Lung (tissue), 12 donors: Measurements from ENCODE around the gene EZH1. TPM values are rescaled to one million over a fixed set of nuclear protein-coding genes. Genes with fewer than 3 reads are reported as not detected.

ENCODE experiments used
- ATAC-seq: fragments of 200-7000 bp; cut with Tn5 transposase; one replicate; pipeline ENCODE4 v1.9.1; 2020; ENCODE audit warnings: moderate number of reproducible peaks; ENCODE audit not compliant: insufficient read depth, low FRiP score
- DNase-seq, 3 donors: peaks; one replicate each; pipeline ENCODE4 v3.0.0-alpha.2; 2013 to 2017
- H3K27ac ChIP-seq, 2 donors: one replicate each; pipeline ENCODE4 v1.5.1; 2013; ENCODE audit warnings: mild to moderate bottlenecking in 2 of 2, moderate library complexity in 2 of 2, control low read depth in 1 of 2, inconsistent platforms in 1 of 2, low read depth in 1 of 2, low read length in 1 of 2
- H3K27me3 ChIP-seq, 3 donors: one replicate each; pipeline ENCODE4 v1.5.1; 2013; ENCODE audit warnings: low read length in 2 of 3; ENCODE audit not compliant: control insufficient read depth in 3 of 3, insufficient read depth in 3 of 3
- H3K36me3 ChIP-seq, 4 donors: one replicate each; pipeline ENCODE4 v1.5.1; 2013; ENCODE audit warnings: low read length in 4 of 4, mild to moderate bottlenecking in 1 of 4, moderate library complexity in 1 of 4; ENCODE audit not compliant: control insufficient read depth in 4 of 4, insufficient read depth in 4 of 4
- H3K4me1 ChIP-seq, 5 donors: one replicate each; pipeline ENCODE4 v1.5.1; 2013; ENCODE audit warnings: low read length in 5 of 5, mild to moderate bottlenecking in 2 of 5, moderate library complexity in 1 of 5; ENCODE audit not compliant: control insufficient read depth in 5 of 5, insufficient read depth in 5 of 5
- H3K4me3 ChIP-seq: one replicate; pipeline ENCODE4 v1.5.1; 2013; ENCODE audit warnings: mild to moderate bottlenecking, control low read depth, moderate library complexity
- H3K9ac ChIP-seq, 2 donors: one replicate each; pipeline ENCODE4 v1.5.1; 2013; ENCODE audit warnings: low read length in 2 of 2, control low read depth in 1 of 2; ENCODE audit not compliant: insufficient read depth in 1 of 2
- H3K9me3 ChIP-seq, 4 donors: one replicate each; pipeline ENCODE4 v1.5.1; 2013; ENCODE audit warnings: low read length in 3 of 4, mild to moderate bottlenecking in 1 of 4, moderate library complexity in 1 of 4; ENCODE audit not compliant: control insufficient read depth in 4 of 4, insufficient read depth in 3 of 4
- WGBS, 2 donors: extraction: QIAGEN DNeasy Blood & Tissue Kit; methylation state at CpG; one replicate each; pipeline ENCODE4 v1.1.7; 2013; 5-methylcytosine and 5-hydroxymethylcytosine counted together
- polyA plus RNA-seq, 2 donors: library from polyadenylated mRNA; stranded (reverse); fragments of 200-250 nt; gene quantifications; one replicate each; pipeline ENCODE4 v1.2.1, GENCODE V29; 2013
- total RNA-seq, 2 donors: library from RNA; depleted of rRNA in 1 of 2; stranded (reverse); fragments of >200 nt in 1 of 2; gene quantifications; one replicate each; pipeline ENCODE4 v1.2.1, GENCODE V29; 2014 to 2021
- TF ChIP-seq, protein P1 (sequence below): IDR thresholded peaks from 2 replicates; pipeline ENCODE4 v1.5.1; 2012; ENCODE audit warnings: mild to moderate bottlenecking; ENCODE audit errors: control extremely low read depth, extremely low read depth
- donor health status: control.
- donor health status: control.
- donor health status: Bipolar disorder and iron deficiency.
- donor health status: healthy.
- donor health status: DM: yes; HTN: yes; CAD: no.

Gene EZH1
- total and polyA plus RNA-seq, 4 donors = 20.7 to 53.2 (median 27.4) TPM

DNA sequence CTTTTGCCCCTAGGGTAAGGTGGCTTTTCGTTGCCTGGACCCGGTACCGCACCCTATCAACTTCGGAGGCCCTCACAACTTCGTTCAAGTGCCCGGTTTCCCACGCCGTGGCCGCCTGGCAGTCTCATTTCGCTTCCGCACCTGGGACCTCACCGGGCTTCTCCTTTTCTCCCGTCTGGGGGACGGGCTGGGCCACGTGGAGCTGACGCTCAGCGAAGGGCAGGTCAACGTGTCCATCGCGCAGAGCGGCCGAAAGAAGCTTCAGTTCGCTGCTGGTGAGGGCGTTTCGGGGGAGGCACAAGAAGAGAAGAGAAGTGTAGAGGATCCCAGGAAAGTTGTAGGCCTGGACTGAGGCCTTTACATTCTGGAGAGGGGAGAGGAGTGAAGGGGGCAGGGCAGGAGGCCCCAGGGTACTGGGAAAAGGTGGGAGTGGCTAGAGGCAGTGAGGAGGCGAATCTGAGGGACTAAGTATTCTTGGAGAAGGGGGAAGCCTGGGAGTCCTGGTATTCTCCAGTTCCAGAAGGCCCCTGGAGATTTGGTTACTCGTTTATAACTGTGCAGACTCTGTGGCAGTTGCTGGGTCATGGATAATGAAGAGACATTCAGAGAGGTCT, 57.0 kb downstream of the EZH1 start:
- no peaks in the 10 kb centered on the region for H3K9me3 ChIP-seq
- no peak overlapping the region for H3K27ac ChIP-seq
- H3K4me3 ChIP-seq = no peak overlapping the region
- TF ChIP-seq, protein P1, sequence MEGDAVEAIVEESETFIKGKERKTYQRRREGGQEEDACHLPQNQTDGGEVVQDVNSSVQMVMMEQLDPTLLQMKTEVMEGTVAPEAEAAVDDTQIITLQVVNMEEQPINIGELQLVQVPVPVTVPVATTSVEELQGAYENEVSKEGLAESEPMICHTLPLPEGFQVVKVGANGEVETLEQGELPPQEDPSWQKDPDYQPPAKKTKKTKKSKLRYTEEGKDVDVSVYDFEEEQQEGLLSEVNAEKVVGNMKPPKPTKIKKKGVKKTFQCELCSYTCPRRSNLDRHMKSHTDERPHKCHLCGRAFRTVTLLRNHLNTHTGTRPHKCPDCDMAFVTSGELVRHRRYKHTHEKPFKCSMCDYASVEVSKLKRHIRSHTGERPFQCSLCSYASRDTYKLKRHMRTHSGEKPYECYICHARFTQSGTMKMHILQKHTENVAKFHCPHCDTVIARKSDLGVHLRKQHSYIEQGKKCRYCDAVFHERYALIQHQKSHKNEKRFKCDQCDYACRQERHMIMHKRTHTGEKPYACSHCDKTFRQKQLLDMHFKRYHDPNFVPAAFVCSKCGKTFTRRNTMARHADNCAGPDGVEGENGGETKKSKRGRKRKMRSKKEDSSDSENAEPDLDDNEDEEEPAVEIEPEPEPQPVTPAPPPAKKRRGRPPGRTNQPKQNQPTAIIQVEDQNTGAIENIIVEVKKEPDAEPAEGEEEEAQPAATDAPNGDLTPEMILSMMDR = no peak
- DNase-seq (peak in 1 of 3 donors; percentile 25), ATAC-seq (no peak)
- H3K9ac ChIP-seq = no peak overlapping the region
- H3K27me3 ChIP-seq = peaks cover 0 to 47% (median 30%) of the 10 kb centered on the region in 3 donors
- 86 to 91% methylated on average over 27 of the region's 27 CpGs for WGBS, 2 donors
- H3K36me3 ChIP-seq = peaks cover 0 to 10% (median 2%) of the 10 kb centered on the region in 4 donors
- peaks cover 0 to 19% (median 8%) of the 10 kb centered on the region in 5 donors for H3K4me1 ChIP-seq

DNA sequence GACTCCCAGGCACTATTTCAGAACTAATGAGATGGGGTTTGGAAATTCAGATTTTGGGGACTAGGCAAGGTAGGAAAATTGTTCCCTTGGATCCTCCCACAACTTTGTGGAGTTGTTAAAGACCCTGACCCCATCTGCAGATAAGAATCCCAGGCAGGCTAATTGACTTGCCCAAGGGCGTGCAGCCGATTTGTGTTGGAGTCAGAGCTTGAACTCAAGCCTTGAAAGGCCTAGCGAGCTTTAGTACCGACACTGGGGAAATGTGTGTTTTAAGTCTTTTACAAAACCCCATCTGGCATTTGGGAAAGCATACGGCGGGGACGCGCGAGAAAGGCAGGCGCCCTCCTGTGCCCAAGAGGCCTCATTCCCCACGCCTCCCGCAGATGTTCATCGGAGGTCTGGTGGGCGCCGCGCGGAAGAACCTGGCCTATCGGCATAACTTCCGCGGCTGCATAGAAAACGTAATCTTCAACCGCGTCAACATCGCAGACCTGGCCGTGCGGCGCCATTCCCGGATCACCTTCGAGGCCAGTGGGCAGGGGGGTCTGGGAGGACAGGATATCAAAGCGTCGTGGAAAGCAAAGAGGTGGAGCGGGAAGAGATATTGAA, 58.2 kb downstream of the EZH1 start:
- Histone ChIP-seq H3K4me1 (peaks cover 0 to 31% (median 8%) of the 10 kb centered on the region in 5 donors), H3K36me3 (peaks cover 0 to 6% (median 0%) of the 10 kb centered on the region in 4 donors), H3K27ac (no peak overlapping the region), H3K4me3 (no peak overlapping the region), H3K27me3 (peaks cover 0 to 52% (median 32%) of the 10 kb centered on the region in 3 donors), H3K9ac (no peak overlapping the region), H3K9me3 (no peaks in the 10 kb centered on the region)
- DNase-seq (no peak), ATAC-seq (no peak)
- WGBS, 2 donors = 88 to 89% methylated on average over 32 of the region's 32 CpGs
- TF ChIP-seq, protein P1 = no peak

DNA sequence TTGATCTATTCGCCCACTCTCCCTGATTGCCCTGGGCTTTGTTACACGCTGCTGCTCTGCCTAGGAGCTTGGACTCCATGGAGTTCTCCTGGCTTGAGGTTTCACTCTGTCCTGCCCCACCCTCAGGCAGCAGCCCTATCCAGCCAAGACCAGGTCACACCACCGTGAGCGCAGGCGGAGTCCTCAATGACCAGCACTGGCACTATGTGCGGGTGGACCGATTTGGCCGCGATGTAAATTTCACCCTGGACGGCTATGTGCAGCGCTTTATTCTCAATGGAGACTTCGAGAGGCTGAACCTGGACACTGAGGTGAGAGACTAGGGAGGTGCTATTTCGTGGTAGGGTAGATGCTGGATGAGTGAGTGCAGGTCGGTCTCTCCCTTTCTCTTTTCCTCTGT, 59.0 kb downstream of the EZH1 start:
- TF ChIP-seq, protein P1 = no peak
- no peak for ATAC-seq
- no peak overlapping the region for H3K4me3 ChIP-seq
- WGBS, 2 donors = 90 to 91% methylated on average over 14 of the region's 14 CpGs
- H3K9ac ChIP-seq = no peak overlapping the region
- H3K27ac ChIP-seq = no peak overlapping the region
- no peaks in the 10 kb centered on the region for H3K9me3 ChIP-seq
- peaks cover 3 to 31% (median 10%) of the 10 kb centered on the region in 5 donors for H3K4me1 ChIP-seq
- no peak for DNase-seq
- peaks cover 0 to 55% (median 35%) of the 10 kb centered on the region in 3 donors for H3K27me3 ChIP-seq
- peaks cover 0 to 1% (median 0%) of the 10 kb centered on the region in 4 donors for H3K36me3 ChIP-seq
